AG10803 (cell line): ENCODE results near the gene ERC1.

ENCODE experiments used
- DNase-seq: peaks from one replicate; pipeline ENCODE4 v3.0.0; 2010; ENCODE audit warnings: low read depth
- H3K4me3 ChIP-seq: 2 replicates; pipeline ENCODE4 v1.5.1; 2011; ENCODE audit warnings: mild to moderate bottlenecking, low read length, control low read depth
- TF ChIP-seq, protein P1 (sequence below): conservative IDR thresholded peaks from 2 replicates; pipeline ENCODE4 v1.5.1; 2011; ENCODE audit warnings: mild to moderate bottlenecking, low read length, control low read depth, inconsistent platforms

The ERC1 gene

GRCh38 chr12:1410794-1411193 is 419.8 kb downstream of the ERC1 start:
- TF ChIP-seq, protein P1, sequence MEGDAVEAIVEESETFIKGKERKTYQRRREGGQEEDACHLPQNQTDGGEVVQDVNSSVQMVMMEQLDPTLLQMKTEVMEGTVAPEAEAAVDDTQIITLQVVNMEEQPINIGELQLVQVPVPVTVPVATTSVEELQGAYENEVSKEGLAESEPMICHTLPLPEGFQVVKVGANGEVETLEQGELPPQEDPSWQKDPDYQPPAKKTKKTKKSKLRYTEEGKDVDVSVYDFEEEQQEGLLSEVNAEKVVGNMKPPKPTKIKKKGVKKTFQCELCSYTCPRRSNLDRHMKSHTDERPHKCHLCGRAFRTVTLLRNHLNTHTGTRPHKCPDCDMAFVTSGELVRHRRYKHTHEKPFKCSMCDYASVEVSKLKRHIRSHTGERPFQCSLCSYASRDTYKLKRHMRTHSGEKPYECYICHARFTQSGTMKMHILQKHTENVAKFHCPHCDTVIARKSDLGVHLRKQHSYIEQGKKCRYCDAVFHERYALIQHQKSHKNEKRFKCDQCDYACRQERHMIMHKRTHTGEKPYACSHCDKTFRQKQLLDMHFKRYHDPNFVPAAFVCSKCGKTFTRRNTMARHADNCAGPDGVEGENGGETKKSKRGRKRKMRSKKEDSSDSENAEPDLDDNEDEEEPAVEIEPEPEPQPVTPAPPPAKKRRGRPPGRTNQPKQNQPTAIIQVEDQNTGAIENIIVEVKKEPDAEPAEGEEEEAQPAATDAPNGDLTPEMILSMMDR, result no peak
- no peak for DNase-seq
- no peak overlapping the region for H3K4me3 ChIP-seq

- TF ChIP-seq, protein P1, result no peak
- H3K4me3 ChIP-seq, result no peak overlapping the region
- no peak for DNase-seq
Observed at GRCh38 chr12:1413930-1414329, 422.9 kb downstream of the ERC1 start.

DNA sequence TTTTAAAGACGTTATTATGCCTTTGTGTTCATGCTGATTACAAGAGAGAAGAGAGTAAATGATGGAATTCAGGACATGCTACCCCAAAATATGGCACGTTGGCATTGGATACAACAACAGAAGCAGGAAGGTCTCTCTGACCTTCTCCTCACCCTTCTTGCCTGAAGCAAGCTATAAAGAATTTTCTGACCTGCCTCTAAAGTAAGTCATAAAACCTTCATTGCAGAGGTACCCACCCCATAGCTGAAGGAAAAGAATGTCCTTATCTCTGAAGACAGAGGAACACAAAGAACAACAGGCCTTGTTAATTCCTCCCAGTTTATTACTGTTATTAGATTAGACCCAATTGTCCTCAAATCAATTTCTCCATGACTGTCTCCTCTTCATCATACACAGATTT is 427.1 kb downstream of the ERC1 start:
- no peak overlapping the region for H3K4me3 ChIP-seq
- no peak for DNase-seq
- TF ChIP-seq, protein P1, result no peak

DNA sequence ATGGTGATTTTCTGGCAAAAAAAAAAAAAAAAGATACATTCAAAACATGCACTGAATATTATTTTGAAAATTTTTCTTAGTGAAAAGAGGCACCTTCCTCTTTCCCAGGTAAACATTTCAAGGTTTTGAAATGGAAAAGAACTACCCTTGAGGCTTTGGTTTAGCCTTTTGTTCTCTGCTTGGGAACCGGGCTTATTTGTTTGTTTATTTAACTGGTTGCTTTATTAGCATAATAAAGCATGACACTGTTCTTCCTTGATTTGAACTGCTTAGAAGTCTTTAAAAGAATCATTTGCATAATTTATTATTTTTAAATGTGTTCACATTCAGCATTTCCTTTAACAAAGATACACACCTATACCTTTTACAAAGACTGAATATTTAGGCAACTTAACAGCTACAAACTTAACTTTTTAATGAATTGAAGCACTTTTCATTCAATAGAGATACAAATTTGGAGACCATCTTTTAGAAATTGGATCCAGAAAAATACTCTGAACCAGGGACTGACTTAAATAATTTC is 428.9 kb downstream of the ERC1 start:
- H3K4me3 ChIP-seq, result no peak overlapping the region
- no peak for DNase-seq
- TF ChIP-seq, protein P1, result no peak

- TF ChIP-seq, protein P1, result no peak
- no peak for DNase-seq
- H3K4me3 ChIP-seq, result no peak overlapping the region
Observed at GRCh38 chr12:1421091-1421846, 430.2 kb downstream of the ERC1 start.

GRCh38 chr12:1422604-1423315 is 431.7 kb downstream of the ERC1 start:
- TF ChIP-seq, protein P1, result no peak
- no peak for DNase-seq
- no peak overlapping the region for H3K4me3 ChIP-seq
